K562 (cell line): ENCODE measurements around the gene SYVN1. TPM values are rescaled to one million over a fixed set of nuclear protein-coding genes. Genes with fewer than 3 reads are reported as not detected.

Source experiments
- BDP1 ChIP-seq: IDR thresholded peaks from 3 replicates; pipeline ENCODE4 v1.6.1; 2011; ENCODE audit not compliant: insufficient read length, insufficient read depth
- CCNT2 ChIP-seq: IDR thresholded peaks from 2 replicates; pipeline ENCODE4 v1.6.1; 2011; ENCODE audit warnings: borderline replicate concordance, low read depth, mild to moderate bottlenecking, moderate library complexity, mixed read lengths, low read length; ENCODE audit not compliant: insufficient read length; ENCODE audit errors: extremely low read depth
- DMBX1 ChIP-seq: fragments of 250-450 bp; sonication (Bioruptor Pico); IDR thresholded peaks from 2 replicates; pipeline ENCODE4 v1.8.0; 2022; ENCODE audit warnings: inconsistent platforms, mild to moderate bottlenecking, moderate library complexity, borderline replicate concordance
- EP300 ChIP-seq: IDR thresholded peaks from 2 replicates; pipeline ENCODE4 v1.6.1; 2012; ENCODE audit warnings: low read length, improper control_type of control experiment
- ETV6 ChIP-seq, 3 experiments: fragments of 150-350 bp in 1 of 3; sonication (generic) in 1 of 3; formaldehyde crosslinking in 1 of 3; IDR thresholded peaks; 2 replicates each; pipeline versions ENCODE4 v1.6.1 to v1.8.0; 2014 to 2022; ENCODE audit warnings: borderline replicate concordance in 2 of 3, low read depth in 2 of 3, antibody characterized with exemption in 1 of 3, low read length in 1 of 3, mild to moderate bottlenecking in 1 of 3, missing genetic modification reagents in 1 of 3
- HMGN3 ChIP-seq: IDR thresholded peaks from 2 replicates; pipeline ENCODE4 v1.6.1; 2011; ENCODE audit warnings: borderline replicate concordance, low read depth, mild to moderate bottlenecking, mixed read lengths, low read length; ENCODE audit not compliant: insufficient read length; ENCODE audit errors: extremely low read depth
- KDM2B ChIP-seq: fragments of 250-450 bp; sonication (Bioruptor Pico); IDR thresholded peaks from 2 replicates; pipeline ENCODE4 v1.8.0; 2021; ENCODE audit warnings: mild to moderate bottlenecking, moderate library complexity
- NRF1 ChIP-seq, 2 experiments: fragments of 450-650 bp; IDR thresholded peaks in 1 of 2; conservative IDR thresholded peaks in 1 of 2; 2 replicates each; pipeline ENCODE4 v1.6.1; 2014; ENCODE audit warnings: mild to moderate bottlenecking in 2 of 2
- POLR2AphosphoS5 ChIP-seq: IDR thresholded peaks from 2 replicates; pipeline ENCODE4 v1.6.1; 2011; ENCODE audit warnings: mild to moderate bottlenecking, low read depth, low read length, moderate library complexity; ENCODE audit not compliant: control insufficient read depth, insufficient read depth
- SAP30 ChIP-seq: fragments of 200-600 bp; sonication (generic); IDR thresholded peaks from 2 replicates; pipeline ENCODE4 v1.6.1; 2012; ENCODE audit warnings: borderline replicate concordance, low read depth, mild to moderate bottlenecking, moderate library complexity, low read length, control low read depth, inconsistent platforms; ENCODE audit not compliant: insufficient read depth, poor library complexity, severe bottlenecking
- TEAD4 ChIP-seq, 2 experiments: sonication (generic) in 1 of 2; formaldehyde crosslinking in 1 of 2; IDR thresholded peaks; 2 replicates each; pipeline versions ENCODE4 v1.6.1 to v1.8.0; 2012 to 2022; ENCODE audit warnings: borderline replicate concordance in 1 of 2, inconsistent platforms in 1 of 2, low read length in 1 of 2, mild to moderate bottlenecking in 1 of 2, missing genetic modification reagents in 1 of 2
- polyA plus RNA-seq, 8 experiments: library from polyadenylated mRNA; depleted of rRNA in 4 of 8; stranded (reverse) in 5 of 8; unstranded in 3 of 8; fragments of >200 nt; fragmentation: Nextera tagmentation in 2 of 8; fragmentation: Illumina TruSeq in 1 of 8; extraction: Ambion mirVana in 2 of 8; extraction: Trizol in 1 of 8; gene quantifications; 2 replicates each; pipeline versions ENCODE4 v1.2.1 to v1.2.3, GENCODE V29; 2011 to 2014; ENCODE audit warnings: inconsistent platforms in 1 of 8, missing spikeins in 1 of 8
- total RNA-seq, 7 experiments: library from RNA; depleted of rRNA in 6 of 7; stranded (reverse); fragments of >200 nt in 6 of 7; fragmentation: Illumina TruSeq in 2 of 7; extraction: Trizol in 2 of 7; gene quantifications; 2 replicates each; pipeline versions ENCODE4 v1.2.1 to v1.2.3, GENCODE V29; 2011 to 2021; ENCODE audit warnings: low replicate concordance in 1 of 7
- TF ChIP-seq, protein P1 (sequence below): fragments of 450-650 bp; IDR thresholded peaks from 2 replicates; pipeline ENCODE4 v1.6.1; 2018; ENCODE audit not compliant: partially characterized antibody
- TF ChIP-seq, protein P2 (sequence below): sonication (generic); formaldehyde crosslinking; IDR thresholded peaks from 2 replicates; pipeline ENCODE4 v1.8.1; 2023; ENCODE audit warnings: missing genetic modification reagents, mild to moderate bottlenecking, borderline replicate concordance
- TF ChIP-seq, protein P3 (sequence below): sonication (generic); formaldehyde crosslinking; IDR thresholded peaks from 2 replicates; pipeline ENCODE4 v1.8.0; 2023; ENCODE audit warnings: mild to moderate bottlenecking, missing genetic modification reagents

Gene SYVN1
- total and polyA plus RNA-seq, 9 of the 15 experiments (the other 6 are each of a cell fraction or from before 2014, with no cell fraction given): 0.41 to 47.4 (median 9.9) TPM

DNA sequence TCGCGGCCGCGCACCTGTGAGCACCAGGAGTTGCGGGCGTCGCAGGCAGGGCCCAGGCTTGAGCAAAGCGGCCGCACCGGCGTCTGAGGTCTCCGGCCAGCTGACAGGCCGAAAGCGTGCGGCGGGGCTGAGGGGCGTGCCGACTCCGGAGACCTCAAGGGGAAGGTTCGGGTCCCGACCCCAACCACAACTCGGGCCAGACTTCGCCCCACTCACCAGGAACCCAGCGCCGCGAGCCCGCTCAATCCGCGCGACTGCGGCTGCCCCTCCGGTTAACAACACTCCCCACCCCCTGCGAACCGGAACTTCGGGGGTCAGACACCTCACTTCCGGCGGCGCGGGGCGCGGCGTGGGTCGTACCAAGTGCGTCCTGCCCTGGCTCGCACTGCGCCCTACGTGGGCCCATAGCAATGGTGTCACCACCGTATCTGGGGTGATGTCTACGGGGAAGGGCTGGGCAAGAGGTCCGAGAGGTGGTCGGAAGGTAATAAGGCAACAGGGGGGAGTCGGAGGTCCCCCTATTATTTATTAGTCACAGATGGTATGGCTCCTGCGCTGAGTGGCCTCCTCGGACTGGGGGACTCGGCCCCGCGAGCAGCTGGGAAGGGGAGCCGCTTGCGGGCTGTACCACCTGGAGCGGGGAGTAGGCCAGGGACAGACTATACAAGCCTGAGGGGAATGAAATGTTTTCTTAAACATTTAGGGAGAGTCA, at the start of gene SYVN1 (continued):
- TF ChIP-seq TEAD4 (IDR thresholded peaks at IDR 0.05; ENCODE audit: low read length) (peak; percentile 47; the same call in 1 of the 2 replicates), TEAD4 (CRISPR knock-in tag; IDR thresholded peaks at IDR 0.05; ENCODE audit: borderline replicate concordance) (no peak), ETV6 (IDR thresholded peaks at IDR 0.05; ENCODE audit: borderline replicate concordance in 1 of 2, low read depth in 2 of 2, low read length in 1 of 2) (peak in 1 of 2 experiments; percentile 33; a peak in 1 of 4 replicates), ETV6 (CRISPR knock-in tag; IDR thresholded peaks at IDR 0.05; ENCODE audit: borderline replicate concordance) (no peak), KDM2B (0 out of 2 replicates have a peak, but pooled peaks have one; percentile 35), DMBX1 (CRISPR knock-in tag) (0 out of 2 replicates have a peak, but pooled peaks have one; percentile 44), HMGN3 (peak; percentile 80), SAP30 (peak; percentile 79), NRF1 (conservative IDR thresholded peaks at IDR 0.05 in 1 of 2, IDR thresholded peaks at IDR 0.05 in 1 of 2) (peak; percentile 72 to 75), EP300 (peak; percentile 32; the same call in 1 of the 2 replicates), POLR2AphosphoS5 (peak; percentile 81), BDP1 (no peak), CCNT2 (peak; percentile 41)
- TF ChIP-seq, protein P1, sequence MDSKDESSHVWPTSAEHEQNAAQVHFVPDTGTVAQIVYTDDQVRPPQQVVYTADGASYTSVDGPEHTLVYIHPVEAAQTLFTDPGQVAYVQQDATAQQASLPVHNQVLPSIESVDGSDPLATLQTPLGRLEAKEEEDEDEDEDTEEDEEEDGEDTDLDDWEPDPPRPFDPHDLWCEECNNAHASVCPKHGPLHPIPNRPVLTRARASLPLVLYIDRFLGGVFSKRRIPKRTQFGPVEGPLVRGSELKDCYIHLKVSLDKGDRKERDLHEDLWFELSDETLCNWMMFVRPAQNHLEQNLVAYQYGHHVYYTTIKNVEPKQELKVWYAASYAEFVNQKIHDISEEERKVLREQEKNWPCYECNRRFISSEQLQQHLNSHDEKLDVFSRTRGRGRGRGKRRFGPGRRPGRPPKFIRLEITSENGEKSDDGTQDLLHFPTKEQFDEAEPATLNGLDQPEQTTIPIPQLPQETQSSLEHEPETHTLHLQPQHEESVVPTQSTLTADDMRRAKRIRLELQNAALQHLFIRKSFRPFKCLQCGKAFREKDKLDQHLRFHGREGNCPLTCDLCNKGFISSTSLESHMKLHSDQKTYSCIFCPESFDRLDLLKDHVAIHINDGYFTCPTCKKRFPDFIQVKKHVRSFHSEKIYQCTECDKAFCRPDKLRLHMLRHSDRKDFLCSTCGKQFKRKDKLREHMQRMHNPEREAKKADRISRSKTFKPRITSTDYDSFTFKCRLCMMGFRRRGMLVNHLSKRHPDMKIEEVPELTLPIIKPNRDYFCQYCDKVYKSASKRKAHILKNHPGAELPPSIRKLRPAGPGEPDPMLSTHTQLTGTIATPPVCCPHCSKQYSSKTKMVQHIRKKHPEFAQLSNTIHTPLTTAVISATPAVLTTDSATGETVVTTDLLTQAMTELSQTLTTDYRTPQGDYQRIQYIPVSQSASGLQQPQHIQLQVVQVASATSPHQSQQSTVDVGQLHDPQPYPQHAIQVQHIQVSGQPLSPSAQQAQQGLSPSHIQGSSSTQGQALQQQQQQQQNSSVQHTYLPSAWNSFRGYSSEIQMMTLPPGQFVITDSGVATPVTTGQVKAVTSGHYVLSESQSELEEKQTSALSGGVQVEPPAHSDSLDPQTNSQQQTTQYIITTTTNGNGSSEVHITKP: peak; percentile 100
- TF ChIP-seq, protein P2, sequence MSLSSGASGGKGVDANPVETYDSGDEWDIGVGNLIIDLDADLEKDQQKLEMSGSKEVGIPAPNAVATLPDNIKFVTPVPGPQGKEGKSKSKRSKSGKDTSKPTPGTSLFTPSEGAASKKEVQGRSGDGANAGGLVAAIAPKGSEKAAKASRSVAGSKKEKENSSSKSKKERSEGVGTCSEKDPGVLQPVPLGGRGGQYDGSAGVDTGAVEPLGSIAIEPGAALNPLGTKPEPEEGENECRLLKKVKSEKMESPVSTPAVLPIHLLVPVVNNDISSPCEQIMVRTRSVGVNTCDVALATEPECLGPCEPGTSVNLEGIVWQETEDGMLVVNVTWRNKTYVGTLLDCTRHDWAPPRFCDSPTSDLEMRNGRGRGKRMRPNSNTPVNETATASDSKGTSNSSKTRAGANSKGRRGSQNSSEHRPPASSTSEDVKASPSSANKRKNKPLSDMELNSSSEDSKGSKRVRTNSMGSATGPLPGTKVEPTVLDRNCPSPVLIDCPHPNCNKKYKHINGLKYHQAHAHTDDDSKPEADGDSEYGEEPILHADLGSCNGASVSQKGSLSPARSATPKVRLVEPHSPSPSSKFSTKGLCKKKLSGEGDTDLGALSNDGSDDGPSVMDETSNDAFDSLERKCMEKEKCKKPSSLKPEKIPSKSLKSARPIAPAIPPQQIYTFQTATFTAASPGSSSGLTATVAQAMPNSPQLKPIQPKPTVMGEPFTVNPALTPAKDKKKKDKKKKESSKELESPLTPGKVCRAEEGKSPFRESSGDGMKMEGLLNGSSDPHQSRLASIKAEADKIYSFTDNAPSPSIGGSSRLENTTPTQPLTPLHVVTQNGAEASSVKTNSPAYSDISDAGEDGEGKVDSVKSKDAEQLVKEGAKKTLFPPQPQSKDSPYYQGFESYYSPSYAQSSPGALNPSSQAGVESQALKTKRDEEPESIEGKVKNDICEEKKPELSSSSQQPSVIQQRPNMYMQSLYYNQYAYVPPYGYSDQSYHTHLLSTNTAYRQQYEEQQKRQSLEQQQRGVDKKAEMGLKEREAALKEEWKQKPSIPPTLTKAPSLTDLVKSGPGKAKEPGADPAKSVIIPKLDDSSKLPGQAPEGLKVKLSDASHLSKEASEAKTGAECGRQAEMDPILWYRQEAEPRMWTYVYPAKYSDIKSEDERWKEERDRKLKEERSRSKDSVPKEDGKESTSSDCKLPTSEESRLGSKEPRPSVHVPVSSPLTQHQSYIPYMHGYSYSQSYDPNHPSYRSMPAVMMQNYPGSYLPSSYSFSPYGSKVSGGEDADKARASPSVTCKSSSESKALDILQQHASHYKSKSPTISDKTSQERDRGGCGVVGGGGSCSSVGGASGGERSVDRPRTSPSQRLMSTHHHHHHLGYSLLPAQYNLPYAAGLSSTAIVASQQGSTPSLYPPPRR (CRISPR knock-in tag): peak; percentile 87; the same call in 1 of the 2 replicates
- TF ChIP-seq, protein P3, sequence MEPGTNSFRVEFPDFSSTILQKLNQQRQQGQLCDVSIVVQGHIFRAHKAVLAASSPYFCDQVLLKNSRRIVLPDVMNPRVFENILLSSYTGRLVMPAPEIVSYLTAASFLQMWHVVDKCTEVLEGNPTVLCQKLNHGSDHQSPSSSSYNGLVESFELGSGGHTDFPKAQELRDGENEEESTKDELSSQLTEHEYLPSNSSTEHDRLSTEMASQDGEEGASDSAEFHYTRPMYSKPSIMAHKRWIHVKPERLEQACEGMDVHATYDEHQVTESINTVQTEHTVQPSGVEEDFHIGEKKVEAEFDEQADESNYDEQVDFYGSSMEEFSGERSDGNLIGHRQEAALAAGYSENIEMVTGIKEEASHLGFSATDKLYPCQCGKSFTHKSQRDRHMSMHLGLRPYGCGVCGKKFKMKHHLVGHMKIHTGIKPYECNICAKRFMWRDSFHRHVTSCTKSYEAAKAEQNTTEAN (CRISPR knock-in tag): 0 out of 2 replicates have a peak, but pooled peaks have one; percentile 33
